Measurements from ENCODE around the gene DPYD. TPM values are rescaled to one million over a fixed set of nuclear protein-coding genes. Genes with fewer than 3 reads are reported as not detected.

Gene DPYD
- total RNA-seq, 2 experiments from 2014 or later = 62.9 to 63.5 TPM

DNA sequence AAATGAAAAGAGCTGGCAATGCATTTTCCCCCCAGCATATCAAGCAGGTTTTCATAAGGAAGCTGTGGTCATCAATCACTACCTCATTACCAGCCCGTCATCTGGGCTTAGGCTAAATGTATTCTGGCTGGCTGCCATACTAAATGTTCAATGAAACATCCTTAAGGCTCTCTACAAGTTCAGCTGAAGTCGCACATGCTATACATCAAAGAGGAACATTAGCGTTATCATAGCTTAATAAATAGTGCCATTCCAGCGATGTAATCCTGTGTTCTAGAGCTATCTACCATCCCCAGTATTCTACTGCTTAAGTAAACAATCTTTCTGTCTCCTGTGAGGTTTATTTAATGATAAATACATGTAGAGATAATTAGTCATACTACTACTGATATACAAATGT lies 288.8 kb downstream of the DPYD start:
- CTCF ChIA-PET = no interaction called here
- no peak for DNase-seq
- Mint-ChIP-seq H3K27me3 (no peaks in the 10 kb centered on the region), H3K9me3 (peaks cover 2% of the 10 kb centered on the region), H3K4me3 (no peak overlapping the region), H3K36me3 (ENCODE audit: low read depth) (peaks cover 2% of the 10 kb centered on the region), H3K27ac (no peak overlapping the region), H3K4me1 (no peaks in the 10 kb centered on the region)
- POLR2A ChIA-PET = no interaction called here

DNA sequence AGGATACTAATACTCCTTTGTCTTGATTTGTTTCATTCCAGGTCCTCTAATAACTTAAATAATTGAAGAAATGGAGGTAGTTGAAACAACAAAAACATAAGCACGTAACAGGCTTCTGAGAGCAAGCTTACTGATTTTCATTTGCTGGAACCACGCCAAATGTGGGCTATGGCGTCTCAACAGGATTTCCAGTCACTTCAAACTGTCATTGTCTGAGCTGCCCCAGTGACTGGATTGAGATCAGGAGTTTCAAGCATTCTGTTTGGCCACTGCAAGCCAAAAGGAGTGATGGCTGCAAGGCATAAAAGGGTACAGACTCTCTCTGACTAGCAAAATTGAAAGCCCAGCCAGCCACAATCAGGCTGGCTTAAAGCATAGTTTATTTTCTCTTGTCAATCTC lies 289.9 kb downstream of the DPYD start:
- ChIA-PET CTCF (no interaction called here), POLR2A (no interaction called here)
- no peaks in the 10 kb centered on the region for H3K9me3 Mint-ChIP-seq
- H3K4me3 Mint-ChIP-seq = no peak overlapping the region
- H3K36me3 Mint-ChIP-seq (ENCODE audit: low read depth) = peaks cover 2% of the 10 kb centered on the region
- no peak overlapping the region for H3K27ac Mint-ChIP-seq
- no peaks in the 10 kb centered on the region for H3K4me1 Mint-ChIP-seq
- DNase-seq = no peak
- no peaks in the 10 kb centered on the region for H3K27me3 Mint-ChIP-seq

DNA sequence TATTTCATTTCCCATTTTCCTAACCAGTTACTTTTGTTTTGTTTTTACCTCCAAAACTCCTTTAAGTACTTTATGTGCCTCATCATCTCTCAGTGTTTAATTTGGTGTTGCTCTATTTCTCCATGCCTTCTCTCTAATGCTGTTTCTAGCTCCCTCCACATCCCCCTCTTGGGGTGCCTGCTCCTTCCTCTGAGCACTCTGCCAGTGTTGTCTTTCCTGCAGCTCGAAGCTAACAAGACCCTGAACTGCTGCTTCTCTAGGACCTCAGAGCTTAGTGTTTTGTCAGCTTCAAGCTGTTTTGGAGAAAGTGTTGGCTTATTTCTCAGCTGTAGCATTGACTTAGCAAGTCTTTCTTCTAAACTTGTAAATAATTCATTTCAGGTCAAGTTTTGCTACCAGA lies 290.6 kb downstream of the DPYD start:
- no peaks in the 10 kb centered on the region for H3K27me3 Mint-ChIP-seq
- no peak for DNase-seq
- CTCF ChIA-PET = no interaction called here

DNA sequence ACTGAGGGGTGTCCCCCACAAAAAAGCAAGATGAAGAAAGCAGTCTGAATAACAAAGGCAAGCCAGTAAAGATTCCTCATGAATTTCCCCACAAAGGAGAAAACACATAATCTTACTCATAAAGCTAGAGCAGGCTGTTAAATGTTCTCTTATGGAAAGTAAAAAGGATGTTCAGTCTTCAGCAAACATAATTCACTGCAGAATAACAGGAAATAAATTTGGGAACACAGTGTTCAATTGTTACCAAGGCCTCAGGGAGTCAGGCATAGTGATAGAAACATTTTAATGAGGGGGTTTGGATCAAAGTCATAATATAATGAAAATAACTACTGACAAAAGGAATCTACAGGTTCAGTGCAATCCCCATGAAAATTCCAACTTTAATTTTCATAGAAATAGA lies 297.6 kb downstream of the DPYD start:
- CTCF ChIA-PET = no interaction called here
- Mint-ChIP-seq H3K27ac (no peak overlapping the region), H3K4me3 (no peak overlapping the region), H3K4me1 (no peaks in the 10 kb centered on the region), H3K9me3 (peaks cover 6% of the 10 kb centered on the region), H3K36me3 (ENCODE audit: low read depth) (peaks cover 5% of the 10 kb centered on the region), H3K27me3 (no peaks in the 10 kb centered on the region)
- POLR2A ChIA-PET = no interaction called here
- DNase-seq = no peak

More for the DNA sequence above, 290.6 kb downstream of the DPYD start:
- POLR2A ChIA-PET = no interaction called here
- no peaks in the 10 kb centered on the region for H3K9me3 Mint-ChIP-seq
- H3K27ac Mint-ChIP-seq = no peak overlapping the region
- no peak overlapping the region for H3K4me3 Mint-ChIP-seq
- no peaks in the 10 kb centered on the region for H3K4me1 Mint-ChIP-seq
- H3K36me3 Mint-ChIP-seq (ENCODE audit: low read depth) = peaks cover 2% of the 10 kb centered on the region

DNA sequence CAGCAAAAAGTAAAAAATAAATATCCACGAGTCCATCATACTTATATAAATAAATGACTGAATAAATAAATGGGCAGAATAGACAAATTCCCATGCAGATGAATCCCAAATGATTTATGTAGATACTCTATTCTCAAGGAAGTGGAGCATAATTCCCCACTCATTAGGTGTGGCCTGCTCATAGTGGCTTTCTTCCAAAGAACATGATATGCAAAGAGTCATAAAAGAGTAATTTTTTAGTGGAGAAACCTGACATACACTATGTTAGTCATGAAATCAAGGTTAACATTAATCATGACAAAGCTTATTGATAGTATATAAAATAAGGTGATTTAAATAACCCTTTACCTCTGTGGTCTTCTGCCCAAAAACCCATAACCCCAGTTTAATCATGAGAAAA lies 298.9 kb downstream of the DPYD start:
- peaks cover 6% of the 10 kb centered on the region for H3K9me3 Mint-ChIP-seq
- H3K27ac Mint-ChIP-seq = no peak overlapping the region
- ChIA-PET CTCF (no interaction called here), POLR2A (no interaction called here)
- H3K36me3 Mint-ChIP-seq (ENCODE audit: low read depth) = peaks cover 5% of the 10 kb centered on the region
- no peak for DNase-seq
- H3K4me1 Mint-ChIP-seq = no peaks in the 10 kb centered on the region
- no peaks in the 10 kb centered on the region for H3K27me3 Mint-ChIP-seq
- H3K4me3 Mint-ChIP-seq = no peak overlapping the region

DNA sequence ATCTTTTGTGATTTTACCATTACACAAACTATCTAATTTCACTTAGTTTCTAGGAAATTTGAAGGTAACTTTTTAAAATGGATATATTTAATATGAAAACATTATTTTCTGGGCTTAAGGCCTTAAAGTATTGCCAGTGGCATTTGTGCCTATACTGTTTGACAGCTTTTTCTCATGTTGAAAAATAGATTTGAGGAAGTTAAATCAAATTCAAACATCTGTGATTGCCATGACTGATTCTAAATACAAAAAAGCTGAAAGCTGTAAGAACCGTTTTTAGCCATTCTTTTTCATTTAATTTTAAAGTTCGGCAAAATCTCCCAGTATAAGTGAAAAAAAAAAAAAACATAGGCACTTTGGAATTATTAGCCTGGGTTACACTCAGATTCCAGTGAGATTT lies 301.1 kb downstream of the DPYD start:
- H3K4me1 Mint-ChIP-seq = no peaks in the 10 kb centered on the region
- H3K9me3 Mint-ChIP-seq = peaks cover 6% of the 10 kb centered on the region
- no peak overlapping the region for H3K4me3 Mint-ChIP-seq
- H3K36me3 Mint-ChIP-seq (ENCODE audit: low read depth) = peaks cover 5% of the 10 kb centered on the region
- CTCF ChIA-PET = no interaction called here
- POLR2A ChIA-PET = no interaction called here
- no peaks in the 10 kb centered on the region for H3K27me3 Mint-ChIP-seq
- H3K27ac Mint-ChIP-seq = no peak overlapping the region
- no peak for DNase-seq

DNA sequence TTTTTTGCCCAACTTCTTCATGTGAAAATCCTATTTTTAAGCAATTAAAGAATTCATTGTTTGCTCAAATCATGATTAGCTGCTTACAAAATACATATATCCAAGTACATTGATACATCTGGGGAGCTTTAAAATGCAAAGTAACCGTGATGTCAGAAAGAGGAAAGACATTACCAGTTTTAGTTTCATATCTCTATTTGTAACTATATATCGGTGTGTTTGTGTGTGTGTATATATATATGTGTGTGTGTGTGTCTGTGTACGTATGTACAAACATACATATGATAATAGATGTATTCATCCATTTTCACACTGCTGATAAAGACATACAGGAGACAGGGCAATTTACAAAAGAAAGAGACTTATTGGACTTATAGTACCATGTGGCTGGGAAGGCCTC lies 310.1 kb downstream of the DPYD start:
- H3K9me3 Mint-ChIP-seq = no peaks in the 10 kb centered on the region
- H3K4me1 Mint-ChIP-seq = no peaks in the 10 kb centered on the region
- H3K36me3 Mint-ChIP-seq (ENCODE audit: low read depth) = peaks cover 2% of the 10 kb centered on the region
- H3K27ac Mint-ChIP-seq = no peak overlapping the region
- ChIA-PET POLR2A (no interaction called here), CTCF (no interaction called here)
- no peak for DNase-seq
- H3K27me3 Mint-ChIP-seq = no peaks in the 10 kb centered on the region
- no peak overlapping the region for H3K4me3 Mint-ChIP-seq

DNA sequence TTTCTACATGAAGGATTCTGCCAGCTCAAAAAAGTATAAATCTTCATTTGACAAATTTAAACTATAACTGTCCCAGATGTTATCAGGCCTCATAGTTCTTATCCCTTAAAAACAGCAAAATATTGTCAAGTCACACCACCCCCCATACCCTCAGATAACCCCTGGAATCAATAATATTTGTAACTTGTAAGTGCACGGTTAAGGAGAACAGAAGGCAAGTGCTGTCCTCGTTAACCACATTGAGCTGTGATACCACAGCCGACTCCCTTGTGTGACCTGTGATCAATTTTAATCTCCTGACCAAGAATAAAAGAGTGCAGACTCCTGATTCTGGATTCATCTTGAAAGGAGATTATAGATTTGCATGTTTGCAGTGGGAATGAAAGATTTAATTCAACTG lies 310.7 kb downstream of the DPYD start:
- H3K36me3 Mint-ChIP-seq (ENCODE audit: low read depth) = peaks cover 2% of the 10 kb centered on the region
- no peak overlapping the region for H3K27ac Mint-ChIP-seq
- ChIA-PET CTCF (no interaction called here), POLR2A (no interaction called here)
- H3K4me3 Mint-ChIP-seq = no peak overlapping the region
- no peaks in the 10 kb centered on the region for H3K9me3 Mint-ChIP-seq
- no peaks in the 10 kb centered on the region for H3K4me1 Mint-ChIP-seq
- no peak for DNase-seq
- H3K27me3 Mint-ChIP-seq = no peaks in the 10 kb centered on the region

DNA sequence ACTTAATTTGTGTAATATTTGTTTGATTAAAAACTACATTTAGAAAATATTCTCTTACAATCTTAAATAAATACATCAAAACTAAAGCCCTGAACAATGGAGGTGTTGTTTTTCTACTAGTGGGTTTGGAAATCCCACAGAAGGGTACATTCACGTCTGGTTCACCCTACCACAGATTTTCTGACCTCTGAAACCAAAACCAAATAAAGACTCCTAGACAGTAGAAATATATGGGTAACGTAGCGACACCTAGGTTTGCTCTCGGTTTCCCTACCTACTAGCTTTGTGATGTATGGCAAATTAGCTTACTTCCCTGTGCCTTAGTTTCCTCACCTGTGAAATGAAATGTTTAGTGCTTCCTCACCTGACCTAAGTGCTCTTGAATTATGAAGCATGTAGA lies 312.6 kb downstream of the DPYD start:
- no peak overlapping the region for H3K4me3 Mint-ChIP-seq
- CTCF ChIA-PET = no interaction called here
- H3K27ac Mint-ChIP-seq = no peak overlapping the region
- H3K36me3 Mint-ChIP-seq (ENCODE audit: low read depth) = peaks cover 2% of the 10 kb centered on the region
- no peaks in the 10 kb centered on the region for H3K27me3 Mint-ChIP-seq
- no peaks in the 10 kb centered on the region for H3K4me1 Mint-ChIP-seq
- no peak for DNase-seq
- POLR2A ChIA-PET = no interaction called here
- H3K9me3 Mint-ChIP-seq = no peaks in the 10 kb centered on the region

DNA sequence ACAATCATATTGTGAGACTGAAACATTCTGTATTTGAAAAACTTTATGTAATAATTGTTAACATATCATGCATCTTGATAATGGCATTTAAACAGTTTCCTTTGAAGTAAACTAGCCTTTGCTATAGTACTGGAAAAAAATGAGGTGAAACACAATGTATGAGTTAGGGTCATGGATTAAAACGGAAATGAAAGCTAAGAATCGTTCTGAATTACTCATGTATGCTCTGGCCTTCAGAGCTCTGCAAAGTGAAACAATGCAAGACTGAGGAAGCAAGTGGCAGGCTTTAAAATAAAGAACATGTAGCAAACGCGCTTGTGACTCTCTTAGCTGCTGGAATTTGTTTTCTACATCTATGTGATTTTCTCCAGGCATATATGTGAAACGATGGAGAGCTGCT lies 317.1 kb downstream of the DPYD start:
- Mint-ChIP-seq H3K4me3 (no peak overlapping the region), H3K27ac (no peak overlapping the region), H3K36me3 (ENCODE audit: low read depth) (no peaks in the 10 kb centered on the region), H3K9me3 (no peaks in the 10 kb centered on the region), H3K27me3 (no peaks in the 10 kb centered on the region), H3K4me1 (no peaks in the 10 kb centered on the region)
- ChIA-PET CTCF (no interaction called here), POLR2A (no interaction called here)
- no peak for DNase-seq

DNA sequence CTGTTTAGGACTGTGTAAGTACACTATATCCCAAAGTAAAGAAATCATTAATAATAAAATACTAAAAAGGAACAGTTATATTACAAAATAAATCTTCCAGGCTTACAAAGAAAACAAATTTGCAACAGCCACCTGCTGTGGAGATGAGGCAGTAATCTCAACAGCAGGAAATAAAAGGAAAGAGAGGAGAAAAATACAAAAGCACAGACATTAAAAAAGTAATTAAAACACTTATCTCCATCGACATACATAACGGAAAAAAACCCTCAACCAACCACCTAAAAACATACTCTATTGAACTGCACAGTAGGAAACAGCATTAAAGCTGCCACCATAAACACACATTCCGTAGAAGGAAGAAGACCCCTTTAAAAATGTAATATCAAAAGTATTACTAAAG lies 317.6 kb downstream of the DPYD start:
- Mint-ChIP-seq H3K27me3 (no peaks in the 10 kb centered on the region), H3K9me3 (no peaks in the 10 kb centered on the region), H3K27ac (no peak overlapping the region), H3K4me3 (no peak overlapping the region), H3K36me3 (ENCODE audit: low read depth) (no peaks in the 10 kb centered on the region), H3K4me1 (no peaks in the 10 kb centered on the region)
- ChIA-PET POLR2A (no interaction called here), CTCF (no interaction called here)
- no peak for DNase-seq

DNA sequence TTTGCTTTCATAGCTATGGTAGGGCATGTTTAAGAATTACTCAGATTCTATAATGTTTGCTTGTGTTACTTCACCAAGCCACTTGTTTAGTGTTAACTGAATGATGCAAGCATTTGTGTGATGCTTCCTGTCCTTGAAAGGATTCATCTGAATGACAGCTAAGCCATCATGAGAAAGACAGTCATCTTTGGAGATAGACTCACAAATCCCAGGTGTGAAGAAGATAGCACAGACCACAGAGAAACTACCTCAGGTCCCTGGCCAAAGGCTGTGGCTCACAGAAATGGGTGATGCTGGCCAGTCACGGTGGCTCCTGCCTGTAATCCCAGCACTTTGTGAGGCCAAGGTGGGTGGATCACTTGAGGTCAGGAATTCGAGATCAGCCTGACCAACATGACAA lies 321.4 kb downstream of the DPYD start:
- Mint-ChIP-seq H3K4me1 (no peaks in the 10 kb centered on the region), H3K27me3 (no peaks in the 10 kb centered on the region), H3K36me3 (ENCODE audit: low read depth) (no peaks in the 10 kb centered on the region), H3K27ac (no peak overlapping the region), H3K4me3 (no peak overlapping the region), H3K9me3 (no peaks in the 10 kb centered on the region)
- ChIA-PET CTCF (no interaction called here), POLR2A (no interaction called here)
- DNase-seq = no peak

DNA sequence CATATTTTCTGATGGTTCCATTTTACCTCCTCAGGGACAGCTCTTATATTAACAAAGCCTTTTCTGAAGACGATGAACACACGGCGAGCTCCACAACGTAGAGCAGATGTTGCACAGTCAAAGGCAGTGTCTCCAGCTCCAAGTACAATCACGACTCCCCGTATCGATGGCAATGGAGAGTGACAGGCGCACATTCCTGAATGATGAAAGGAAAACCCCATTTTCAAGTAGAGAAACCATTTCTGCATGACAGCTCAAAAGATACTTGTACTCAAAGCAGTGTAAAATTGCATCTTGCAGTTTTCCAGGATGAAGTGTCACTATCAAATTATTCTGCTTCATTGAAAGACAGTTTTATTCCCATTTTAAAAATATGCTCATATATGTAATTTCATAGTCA lies 327.6 kb downstream of the DPYD start:
- ChIA-PET CTCF (no interaction called here), POLR2A (no interaction called here)
- no peak overlapping the region for H3K4me3 Mint-ChIP-seq
- H3K27ac Mint-ChIP-seq = no peak overlapping the region
- no peaks in the 10 kb centered on the region for H3K9me3 Mint-ChIP-seq
- no peaks in the 10 kb centered on the region for H3K4me1 Mint-ChIP-seq
- H3K27me3 Mint-ChIP-seq = no peaks in the 10 kb centered on the region
- peaks cover 24% of the 10 kb centered on the region for H3K36me3 Mint-ChIP-seq (ENCODE audit: low read depth)
- no peak for DNase-seq

DNA sequence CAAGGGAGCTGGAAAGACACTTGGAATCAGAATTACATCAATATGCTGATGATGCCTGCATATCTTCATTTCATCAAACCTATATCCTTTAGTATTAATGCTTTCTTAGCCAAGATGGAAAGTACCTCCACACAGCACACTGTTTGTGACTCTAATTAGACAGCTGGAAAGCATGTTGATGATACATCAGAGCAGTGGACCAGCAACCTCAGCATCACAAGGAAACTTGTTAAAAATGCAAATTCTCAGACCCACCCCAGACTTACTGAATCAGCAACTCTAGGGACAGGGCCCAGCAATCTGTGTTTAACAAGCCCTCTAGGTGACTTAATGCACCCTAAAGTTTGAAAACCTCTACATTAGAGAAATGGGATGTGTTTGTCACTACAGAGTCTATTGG lies 332.1 kb downstream of the DPYD start:
- no peak overlapping the region for H3K27ac Mint-ChIP-seq

DNA sequence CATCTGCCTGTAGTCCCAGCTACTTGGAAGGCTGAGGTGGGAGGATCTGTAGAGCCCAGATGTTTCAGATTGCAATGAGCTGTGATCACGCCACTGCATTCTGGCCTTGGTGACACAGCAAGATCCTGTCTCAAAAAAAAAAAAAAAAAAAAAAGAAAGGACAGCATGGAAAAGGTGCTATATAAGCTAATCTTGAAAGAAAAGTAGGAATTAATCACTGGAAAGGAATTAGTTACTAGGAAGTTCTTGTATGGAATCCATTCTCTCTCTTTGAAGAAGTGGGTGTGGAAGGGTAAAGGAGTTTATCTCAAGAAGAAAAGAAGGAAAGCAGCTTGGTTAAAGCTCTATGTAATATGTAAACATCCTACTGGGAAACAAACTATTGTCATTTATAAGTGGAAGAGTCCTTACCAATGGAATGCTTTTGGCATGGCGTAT lies 339.2 kb downstream of the DPYD start:
- Mint-ChIP-seq H3K27me3 (no peaks in the 10 kb centered on the region), H3K4me3 (no peak overlapping the region), H3K4me1 (no peaks in the 10 kb centered on the region), H3K36me3 (ENCODE audit: low read depth) (peaks cover 12% of the 10 kb centered on the region), H3K27ac (no peak overlapping the region), H3K9me3 (peaks cover 4% of the 10 kb centered on the region)
- ChIA-PET CTCF (no interaction called here), POLR2A (no interaction called here)
- no peak for DNase-seq

More for the DNA sequence above, 332.1 kb downstream of the DPYD start:
- ChIA-PET POLR2A (no interaction called here), CTCF (no interaction called here)
- Mint-ChIP-seq H3K36me3 (ENCODE audit: low read depth) (peaks cover 43% of the 10 kb centered on the region), H3K4me1 (no peaks in the 10 kb centered on the region), H3K27me3 (no peaks in the 10 kb centered on the region), H3K4me3 (no peak overlapping the region), H3K9me3 (peaks cover 4% of the 10 kb centered on the region)
- DNase-seq = no peak

Measured in activated CD4-positive, alpha-beta T cell treated with anti-CD3 and anti-CD28 coated beads, Interleukin-2, amount 10 ng/mL, durations not matched to agents 7 days and 5 days (primary cell).